ENCODE measurements around the gene GAS6.

GAS6 gene

GRCh38 chr13:113904411-113904810 lies 40.5 kb upstream of the GAS6 start:
- H3K4me3 ChIP-seq (ENCODE audit: low read length): no peak overlapping the region
- DNase-seq (ENCODE audit: low read depth): peak; percentile 57
- peak; percentile 62 for TF ChIP-seq CTCF (conservative IDR thresholded peaks at IDR 0.05; ENCODE audit: low read length)

- no peak overlapping the region for H3K4me3 ChIP-seq (ENCODE audit: low read length)
- no peak for TF ChIP-seq CTCF (conservative IDR thresholded peaks at IDR 0.05; ENCODE audit: low read length)
- DNase-seq (ENCODE audit: low read depth): no peak
Measured at GRCh38 chr13:113903912-113904311, 40.0 kb upstream of the GAS6 start.

GRCh38 chr13:113902986-113903775 lies 39.3 kb upstream of the GAS6 start:
- no peak for TF ChIP-seq CTCF (conservative IDR thresholded peaks at IDR 0.05; ENCODE audit: low read length)
- DNase-seq (ENCODE audit: low read depth): peak; percentile 95
- no peak overlapping the region for H3K4me3 ChIP-seq (ENCODE audit: low read length)

- TF ChIP-seq CTCF (conservative IDR thresholded peaks at IDR 0.05; ENCODE audit: low read length): no peak
Measured at GRCh38 chr13:113902481-113902880, 38.6 kb upstream of the GAS6 start.

GRCh38 chr13:113901642-113902041 lies 37.8 kb upstream of the GAS6 start:
- no peak for DNase-seq (ENCODE audit: low read depth)
- TF ChIP-seq CTCF (conservative IDR thresholded peaks at IDR 0.05; ENCODE audit: low read length): no peak
- H3K4me3 ChIP-seq (ENCODE audit: low read length): no peak overlapping the region

More at GRCh38 chr13:113902481-113902880, 38.6 kb upstream of the GAS6 start:
- no peak for DNase-seq (ENCODE audit: low read depth)
- no peak overlapping the region for H3K4me3 ChIP-seq (ENCODE audit: low read length)

- DNase-seq (ENCODE audit: low read depth): peak; percentile 55
- no peak for TF ChIP-seq CTCF (conservative IDR thresholded peaks at IDR 0.05; ENCODE audit: low read length)
- no peak overlapping the region for H3K4me3 ChIP-seq (ENCODE audit: low read length)
Measured at GRCh38 chr13:113901231-113901630, 37.4 kb upstream of the GAS6 start.

- H3K4me3 ChIP-seq (ENCODE audit: low read length): no peak overlapping the region
- no peak for DNase-seq (ENCODE audit: low read depth)
- TF ChIP-seq CTCF (conservative IDR thresholded peaks at IDR 0.05; ENCODE audit: low read length): no peak
Measured at GRCh38 chr13:113900646-113901045, 36.8 kb upstream of the GAS6 start.

Data from AG10803 (cell line).